Posterior vena cava (tissue), 2 donors: ENCODE measurements around the gene SPRYD4. TPM values are rescaled to one million over a fixed set of nuclear protein-coding genes. Genes with fewer than 3 reads are reported as not detected.
"Not testable (repeated sequence)": the region's sequence is repeated elsewhere in the genome, so short reads cannot be mapped to it uniquely, and the experiment has no call there.

Experiments
- DNase-seq: peaks from one replicate; pipeline ENCODE4 v3.0.0-alpha.2; 2020; ENCODE audit warnings: low spot score
- intact Hi-C, 2 donors: fragments of 100-400 bp; cut with DNase I; formaldehyde crosslinking; loops; one replicate each; pipeline versions ENCODE4 v1.14.1 to v1.14.2; 2022 to 2023
- long read RNA-seq, 2 donors: library from polyadenylated mRNA; unstranded; transcript quantifications; one replicate each; pipeline ENCODE4 v2.0.0, GENCODE V29; 2020 to 2021
- total RNA-seq, 2 donors: library from RNA; stranded (reverse); fragmentation: NEBNext Ultra II Directional; extraction: Animal tissue kit (Norgen Biotek cat#: 25700); gene quantifications; one replicate each; pipeline ENCODE4 v1.2.1, GENCODE V29; 2021
- donor health status: DM: yes; HTN: yes; CAD: no.
- donor health status: DM: yes; HTN: yes; CAD: no.

The SPRYD4 gene
- 1 to 10 TPM; 1.7 to 2.3 TPM for total RNA-seq
- long read RNA-seq, donor 1, full-length matches to known transcripts = 2 of 2 reads
- long read RNA-seq, donor 1, partial matches to known transcripts = 0 of 2 reads
- long read RNA-seq, donor 1, other reads (novel, unspliced or antisense) = 0 of 2 reads
- long read RNA-seq, donor 2, full-length matches to known transcripts = 14 of 15 reads
- long read RNA-seq, donor 2, partial matches to known transcripts = 0 of 15 reads
- long read RNA-seq, donor 2, other reads (novel, unspliced or antisense) = 1 of 15 reads

DNA sequence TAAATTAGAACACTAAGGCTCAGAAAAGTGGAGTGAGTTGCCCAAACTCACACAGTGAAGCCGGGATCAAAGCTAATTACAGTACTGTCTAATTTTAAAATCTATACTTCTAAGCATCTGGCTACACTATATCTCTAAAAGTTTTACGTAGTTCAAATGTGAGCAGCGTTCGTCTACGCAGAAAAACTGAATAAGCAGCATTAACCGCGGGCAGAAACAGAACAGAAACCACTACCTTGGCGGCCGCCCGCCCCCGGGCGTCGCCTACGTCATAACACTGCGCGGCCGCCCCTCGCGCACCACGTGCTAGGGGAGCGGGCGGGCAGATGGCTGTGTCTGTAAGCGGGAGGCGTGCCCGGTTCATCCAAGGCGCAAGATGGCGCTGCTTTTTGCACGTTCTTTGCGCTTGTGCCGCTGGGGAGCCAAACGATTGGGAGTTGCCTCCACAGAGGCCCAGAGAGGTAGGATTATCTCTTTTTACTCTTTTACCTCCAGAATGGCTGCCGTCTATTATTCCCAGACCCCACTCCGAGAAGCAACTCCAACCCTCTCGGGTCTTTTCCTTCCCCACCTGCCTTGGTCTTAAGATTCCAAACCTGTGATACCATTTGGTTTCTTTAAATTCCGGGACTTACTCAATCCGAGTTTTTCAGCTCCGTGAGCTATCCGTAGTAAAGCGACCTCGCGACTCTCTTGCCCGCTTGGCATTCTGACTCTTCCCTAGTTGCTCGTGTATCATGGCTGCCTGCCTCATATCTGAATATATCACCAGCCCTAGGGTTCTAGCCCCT lies at the start of gene SPRYD4:
SPRYD4 (plus strand) TSS at position 363 of the 791 bp plus-strand sequence; CDS start at position 377, 14 bp downstream.
- DNase-seq = peak; percentile 98
- intact Hi-C loops = loop anchor here in 1 of 2 donors (10.0 kb wide), 1 partner anchor 94 kb away; no protein-coding TSS in a partner anchor

DNA sequence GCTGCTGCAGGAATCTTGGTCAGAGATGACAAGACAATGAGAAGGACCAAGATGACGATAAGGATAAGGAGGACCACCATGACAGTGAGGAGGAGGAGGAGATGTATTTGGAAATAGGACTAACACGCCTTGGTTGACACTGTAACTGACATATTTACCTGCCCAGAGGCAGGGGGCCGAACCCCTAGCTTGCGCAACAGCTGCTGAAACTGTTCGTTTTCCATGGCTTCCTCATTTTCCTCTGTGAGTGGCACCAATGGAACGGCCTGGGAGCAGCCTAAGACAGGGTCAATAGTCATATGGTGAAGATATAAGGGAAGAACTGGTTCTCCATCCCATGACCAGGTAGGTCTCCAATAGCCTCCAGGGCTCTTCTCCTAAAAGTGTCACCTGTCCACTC lies 48.0 kb upstream of the SPRYD4 start:
- DNase-seq = no peak
- intact Hi-C loops = no loop called here

DNA sequence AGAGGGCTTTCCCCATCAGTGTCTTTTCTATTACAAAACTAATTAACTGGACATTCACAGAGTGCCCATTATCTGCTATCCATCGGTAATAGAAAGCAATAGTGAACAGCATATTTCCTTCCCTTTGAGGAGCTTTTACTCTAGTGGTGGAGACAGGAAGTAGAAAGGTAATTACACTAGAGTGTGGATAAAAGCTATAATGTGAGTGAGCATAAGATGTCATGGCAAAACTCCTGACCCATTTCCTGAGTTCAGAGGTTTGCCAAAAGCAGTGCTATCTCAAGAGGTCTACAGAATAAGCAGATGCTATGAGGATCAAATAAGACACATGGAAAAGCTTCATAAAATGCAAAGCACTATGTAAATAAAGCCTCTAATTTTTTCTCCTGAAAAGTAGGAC lies 43.2 kb upstream of the SPRYD4 start:
- intact Hi-C loops = no loop called here

DNA sequence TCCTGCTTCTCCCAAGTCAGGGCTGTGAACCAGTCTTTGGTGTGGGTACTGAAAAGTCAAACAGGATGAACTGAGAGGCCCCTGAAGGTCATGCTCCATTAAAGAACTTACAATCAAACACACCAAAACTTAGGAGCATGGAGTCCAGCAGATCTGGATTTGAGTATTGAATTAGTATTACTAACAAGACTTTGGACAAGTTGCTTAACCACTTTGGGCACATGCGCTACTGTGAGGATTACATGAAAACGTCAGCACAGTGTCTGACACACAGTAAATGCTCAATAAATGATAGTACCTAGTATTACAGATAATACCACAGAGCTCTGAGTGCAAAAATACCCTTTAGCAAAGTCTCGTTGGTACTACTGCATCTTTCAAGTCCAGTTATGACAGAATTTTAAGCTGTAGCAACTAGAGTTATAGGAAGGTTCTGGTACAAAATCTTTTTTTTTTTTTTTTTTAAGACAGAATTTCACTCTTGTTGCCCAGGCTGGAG lies 42.4 kb upstream of the SPRYD4 start:
- intact Hi-C loops = no loop called here
- no peak for DNase-seq

More for the DNA sequence above, 43.2 kb upstream of the SPRYD4 start:
- DNase-seq = no peak

DNA sequence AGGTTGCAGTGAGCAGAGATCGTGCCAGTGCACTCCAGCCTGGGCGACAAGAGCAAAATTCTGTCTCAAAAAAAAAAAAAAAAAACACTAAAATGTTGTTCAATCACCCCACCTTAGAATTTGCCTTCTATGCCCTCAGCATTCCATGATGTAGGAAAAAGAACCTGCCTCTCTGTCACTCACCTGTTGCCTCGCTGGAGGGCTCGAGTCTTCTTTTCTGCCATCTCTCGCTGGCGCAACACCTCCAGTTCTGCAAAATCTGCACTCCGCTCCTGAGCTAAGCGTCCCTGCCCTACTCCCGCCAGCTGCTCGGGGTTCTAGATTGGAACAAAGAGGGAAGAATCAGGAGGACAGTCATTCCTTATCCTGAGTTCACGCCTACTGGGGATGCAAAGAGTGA lies 37.1 kb upstream of the SPRYD4 start:
- DNase-seq = no peak
- intact Hi-C loops = no loop called here

DNA sequence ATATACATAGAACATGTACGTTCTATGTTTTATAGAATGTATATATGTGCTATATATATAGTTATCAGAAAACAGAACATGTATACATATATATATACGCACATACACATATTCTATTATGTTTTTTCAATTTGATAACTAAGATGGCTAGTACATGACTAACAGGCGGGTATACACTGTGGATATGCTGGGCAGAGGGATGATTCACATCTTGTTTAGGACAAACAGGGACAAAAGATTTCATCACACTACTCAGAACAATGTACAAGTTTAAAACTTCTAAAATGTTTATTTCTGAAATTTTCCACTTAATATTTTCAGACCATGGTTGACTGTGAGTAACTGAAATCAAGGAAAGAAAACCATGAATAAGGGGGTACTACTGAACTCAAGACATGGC lies 36.5 kb upstream of the SPRYD4 start:
- no peak for DNase-seq
- intact Hi-C loops = no loop called here

DNA sequence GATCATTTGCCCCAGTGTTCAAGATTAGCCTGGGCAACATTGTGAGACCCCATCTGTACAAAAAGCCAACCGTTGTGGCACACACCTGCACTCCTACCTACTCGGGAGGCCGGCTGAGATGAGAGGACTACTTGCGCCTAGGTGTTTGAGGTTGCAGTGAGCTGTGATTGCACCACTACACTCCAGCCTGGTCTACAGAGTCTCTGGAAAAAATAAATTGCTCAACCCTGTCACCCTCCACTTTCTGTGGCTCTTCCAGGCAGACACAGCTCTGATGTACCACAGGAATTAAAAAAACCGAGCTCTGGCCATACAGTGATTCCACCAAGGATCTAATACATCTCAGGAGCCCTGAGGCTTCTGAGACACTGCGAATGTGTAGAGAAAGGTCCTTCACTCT lies 33.5 kb upstream of the SPRYD4 start:
- intact Hi-C loops = no loop called here
- no peak for DNase-seq

DNA sequence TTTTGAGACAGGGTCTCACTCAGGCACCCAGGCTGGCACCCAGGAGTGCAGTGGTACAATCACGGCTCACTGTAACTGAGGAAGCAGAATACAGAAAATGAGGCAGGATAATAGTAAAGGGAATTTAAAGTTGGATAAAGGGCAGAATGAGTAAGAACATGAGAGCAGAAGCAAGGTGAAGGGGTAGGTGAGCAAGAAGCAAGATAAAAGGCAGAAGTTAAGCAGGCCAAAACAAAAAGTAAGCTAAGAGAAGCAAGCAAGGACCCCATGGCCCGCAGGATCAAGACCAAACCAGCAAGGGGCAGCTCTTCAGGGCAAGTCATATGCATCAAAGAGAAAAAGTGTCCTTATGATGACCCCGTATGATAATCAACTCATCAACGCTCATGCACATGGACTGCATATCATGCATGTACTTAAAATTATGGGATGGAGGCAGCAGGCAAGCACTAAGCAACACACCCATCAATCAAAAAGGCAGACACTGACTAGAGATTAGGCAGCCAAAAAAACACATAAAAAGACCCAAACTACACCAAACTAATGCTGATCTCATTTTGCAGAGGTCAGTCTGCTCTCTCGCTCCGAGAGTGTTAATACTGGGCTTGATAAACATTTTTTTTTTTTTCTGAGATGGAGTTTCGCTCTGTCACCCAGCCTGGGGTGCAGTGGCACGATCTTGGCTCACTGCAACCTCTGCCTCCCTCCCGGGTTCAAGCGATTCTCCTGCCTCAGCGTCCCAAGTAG lies 30.8 kb upstream of the SPRYD4 start:
- DNase-seq = no peak
- intact Hi-C loops = no loop called here

DNA sequence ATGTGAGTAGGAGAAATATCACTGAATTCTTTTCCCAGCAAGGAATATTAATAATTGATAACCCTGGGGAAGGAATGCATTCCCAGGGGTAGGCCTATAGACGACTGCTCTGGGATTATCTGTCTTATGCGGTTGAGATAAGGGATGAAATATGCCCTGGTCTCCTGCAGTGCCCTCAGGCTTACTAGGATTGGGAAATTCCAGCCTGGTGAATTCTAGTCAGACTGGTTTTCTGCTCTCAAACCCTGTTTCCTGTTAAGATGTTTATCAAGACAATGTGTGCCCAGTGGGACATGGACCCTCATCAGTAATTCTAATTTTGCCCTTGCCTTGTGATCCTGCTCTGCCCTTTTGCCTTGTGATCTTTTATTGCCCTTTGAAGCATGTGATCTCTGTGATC lies 25.2 kb upstream of the SPRYD4 start:
- DNase-seq, intact Hi-C loops: not testable (repeated sequence)

DNA sequence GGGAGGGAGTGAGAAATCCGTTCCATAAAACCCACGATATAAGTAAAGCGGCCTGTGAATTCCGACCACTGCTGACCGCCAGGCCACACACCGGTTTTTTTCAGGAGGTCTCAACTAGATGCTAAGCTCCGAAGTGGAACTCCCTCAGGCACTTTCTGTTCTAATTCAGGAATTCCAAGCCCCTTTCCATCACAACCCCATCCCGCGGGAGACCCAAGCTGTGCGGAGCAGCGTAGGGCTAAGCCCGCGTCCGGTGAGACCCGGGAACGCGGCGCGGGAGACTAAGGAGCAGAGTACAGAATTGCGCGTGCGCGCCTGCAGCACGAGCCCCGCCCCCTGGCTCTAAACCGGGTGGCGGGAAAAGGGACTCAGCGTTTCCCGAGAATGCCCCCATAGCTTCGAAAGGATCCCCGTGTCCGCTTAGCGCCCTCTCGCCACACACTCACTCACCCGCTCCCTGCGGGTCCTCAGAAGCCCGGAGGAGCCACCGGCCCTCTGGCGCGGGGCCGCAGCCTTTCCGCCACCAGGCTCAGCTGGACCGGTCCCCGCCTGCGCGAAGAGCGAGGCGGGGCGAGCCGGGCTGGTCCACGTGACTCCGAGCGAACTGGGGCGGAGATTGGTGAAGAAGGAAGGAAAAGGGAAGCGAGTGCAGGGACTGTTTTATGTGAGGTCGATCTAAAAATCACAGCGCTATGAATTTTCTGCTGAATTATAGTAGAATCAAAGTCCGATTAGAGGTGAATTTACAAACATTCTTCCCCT lies 19.3 kb upstream of the SPRYD4 start, which contains the start of gene TIMELESS:
TIMELESS (minus strand) TSS at position 567 of the 762 bp plus-strand sequence. CDS start 15,256 bp downstream, outside the sequence.
- intact Hi-C loops = no loop called here
- peak; percentile 96 for DNase-seq

DNA sequence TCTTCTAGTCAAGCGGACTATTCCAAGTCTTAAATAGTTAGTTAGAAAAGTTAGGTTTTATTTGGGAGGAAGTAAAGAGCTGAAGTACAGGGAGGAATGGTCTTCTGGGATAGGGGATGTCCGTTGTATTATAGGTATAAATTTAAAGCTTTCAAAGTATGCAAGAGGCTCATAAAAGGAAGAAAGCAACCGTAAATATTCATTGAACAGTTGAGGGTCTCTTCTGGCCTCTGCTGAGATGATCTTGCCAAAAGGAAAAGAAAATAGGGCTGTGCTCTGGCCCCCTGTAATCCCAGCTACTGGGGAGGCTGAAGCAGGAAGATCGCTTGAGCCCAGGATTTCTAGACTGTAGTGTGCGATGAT lies 18.8 kb upstream of the SPRYD4 start:
- DNase-seq = no peak
- intact Hi-C loops = no loop called here

DNA sequence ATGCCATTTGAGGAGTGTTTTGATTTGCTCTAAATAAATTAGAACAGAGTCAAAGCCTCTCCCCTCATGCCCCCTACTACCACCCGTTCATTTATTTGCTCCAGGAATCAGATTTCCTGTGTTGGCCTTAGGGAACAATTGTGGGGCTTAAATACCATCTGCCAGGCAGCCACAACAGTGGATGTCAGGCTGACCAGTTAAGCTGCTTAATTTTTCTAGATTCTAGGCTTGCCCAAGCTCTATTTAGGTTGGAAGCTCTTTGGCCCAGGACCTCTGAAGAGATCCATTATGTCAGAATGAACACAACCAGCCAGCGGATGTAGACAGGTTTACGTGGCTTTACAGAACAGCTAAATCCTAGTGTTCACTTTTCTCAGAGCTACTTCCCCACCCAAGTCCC lies 18.1 kb upstream of the SPRYD4 start:
- intact Hi-C loops = loop anchor here in 1 of 2 donors (10.0 kb wide), 1 partner anchor 95 kb away; no protein-coding TSS in a partner anchor
- DNase-seq = no peak

DNA sequence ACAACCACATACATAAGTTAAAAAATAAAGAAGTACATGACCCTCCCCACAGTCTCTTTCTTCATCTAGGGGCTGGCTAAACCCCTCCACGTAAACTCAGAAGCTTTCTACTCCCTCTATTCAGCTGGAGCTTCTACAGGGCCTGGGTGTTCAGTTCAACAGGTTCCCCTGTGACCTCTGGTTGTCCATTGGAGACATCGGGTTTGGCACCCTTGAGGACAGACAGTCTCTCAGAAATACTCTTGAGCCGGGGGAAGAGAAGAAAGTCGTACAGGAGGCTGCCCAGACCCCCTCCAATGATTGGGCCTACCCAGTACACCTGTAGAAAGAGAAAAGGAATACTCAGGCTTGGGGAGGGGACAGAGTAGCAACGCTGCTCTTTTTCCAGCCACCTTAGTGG lies 17.2 kb upstream of the SPRYD4 start:
- DNase-seq = no peak
- intact Hi-C loops = loop anchor here in 1 of 2 donors (10.0 kb wide), 1 partner anchor 96 kb away; no protein-coding TSS in a partner anchor

DNA sequence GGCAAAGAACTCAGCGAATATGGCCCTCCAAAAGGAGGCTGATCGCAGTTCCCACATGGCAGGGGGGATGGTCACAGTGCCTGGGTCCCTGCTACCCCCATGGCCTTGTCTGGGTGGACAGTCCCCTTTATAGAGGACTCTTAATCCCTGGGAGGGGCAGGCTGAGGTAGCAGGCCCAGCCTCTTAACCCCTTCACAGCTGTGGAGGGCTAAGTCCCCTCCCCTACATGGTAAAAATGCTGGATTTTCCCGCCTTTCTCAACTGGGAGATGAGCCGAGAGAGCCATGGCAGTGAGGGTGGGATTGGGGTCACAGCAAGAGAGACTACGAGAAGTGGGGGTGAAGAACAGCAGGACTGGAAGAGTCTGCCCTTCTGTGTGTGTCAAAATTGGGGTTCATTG lies 13.8 kb upstream of the SPRYD4 start, which contains the start of gene MIP:
MIP (minus strand) TSS at position 101 of the 400 bp plus-strand sequence; CDS start at position 57, 44 bp downstream.
- intact Hi-C loops = loop anchor here in 1 of 2 donors (10.0 kb wide), 1 partner anchor 100 kb away; no protein-coding TSS in a partner anchor
- DNase-seq = no peak

DNA sequence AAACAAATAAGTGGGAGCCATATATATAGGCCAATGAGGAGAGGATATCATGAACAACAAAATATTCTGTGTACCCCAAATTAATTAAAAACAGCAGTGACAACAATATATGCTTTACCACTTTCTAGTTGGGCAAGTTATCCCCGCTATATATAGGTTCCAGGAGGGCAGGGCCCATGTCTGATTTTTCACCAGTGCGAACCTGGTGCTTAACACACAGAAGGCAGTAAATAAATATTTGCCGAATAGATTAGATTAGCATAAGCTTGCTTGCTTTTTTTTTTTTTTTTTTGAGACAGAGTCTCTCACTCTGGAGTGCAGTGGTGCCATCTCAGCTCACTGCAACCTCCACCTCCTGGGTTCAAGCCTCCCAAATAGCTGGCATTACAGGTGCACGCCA lies 10.6 kb upstream of the SPRYD4 start:
- intact Hi-C loops = loop anchor here in 1 of 2 donors (10.0 kb wide), 1 partner anchor 103 kb away; no protein-coding TSS in a partner anchor

DNA sequence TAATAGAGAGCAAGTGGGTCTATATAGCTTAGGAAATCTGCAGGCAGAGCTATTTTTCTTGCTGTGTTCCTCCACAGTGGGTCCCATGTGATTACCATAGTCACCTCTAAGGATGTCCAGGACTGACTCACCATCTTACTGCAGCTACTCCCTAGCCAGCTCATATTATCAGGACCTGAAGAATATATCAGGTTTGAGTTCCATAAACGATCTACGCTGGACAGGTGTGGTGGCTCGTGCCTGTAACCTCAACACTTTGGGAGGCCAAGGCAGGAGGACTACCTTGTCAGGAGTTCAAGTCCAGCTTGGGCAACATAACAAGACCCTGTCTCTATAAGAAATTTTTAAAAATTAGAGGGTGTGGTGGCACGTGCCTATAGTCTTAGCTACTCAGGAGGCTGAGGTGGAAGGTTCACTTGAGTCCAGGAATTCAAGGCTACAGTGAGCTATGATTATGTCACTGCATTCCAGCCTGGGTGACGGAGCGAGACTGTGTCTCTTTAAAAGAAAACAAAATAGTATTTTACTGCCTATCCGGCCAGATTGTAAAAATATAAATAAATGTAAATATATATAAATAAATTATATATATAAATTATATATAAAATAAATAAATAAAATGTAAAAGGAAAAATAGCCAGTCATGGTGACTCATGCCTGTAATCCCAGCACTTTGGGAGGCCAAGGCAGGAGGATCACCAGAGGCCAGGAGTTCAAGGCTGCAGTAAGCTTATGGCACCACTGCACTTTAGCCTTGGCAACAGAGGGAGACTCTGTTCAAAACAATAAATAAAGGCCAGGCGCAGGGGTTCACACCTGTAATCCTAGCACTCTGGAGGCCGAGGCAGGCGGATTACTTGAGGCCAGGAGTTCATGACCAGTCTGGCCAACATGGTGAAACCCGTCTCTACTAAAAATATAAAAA lies 6.9 kb upstream of the SPRYD4 start:
- DNase-seq = no peak
- intact Hi-C loops = loop anchor here in 1 of 2 donors (10.0 kb wide), 1 partner anchor 87 kb away; no protein-coding TSS in a partner anchor

More for the DNA sequence above, 10.6 kb upstream of the SPRYD4 start:
- no peak for DNase-seq

DNA sequence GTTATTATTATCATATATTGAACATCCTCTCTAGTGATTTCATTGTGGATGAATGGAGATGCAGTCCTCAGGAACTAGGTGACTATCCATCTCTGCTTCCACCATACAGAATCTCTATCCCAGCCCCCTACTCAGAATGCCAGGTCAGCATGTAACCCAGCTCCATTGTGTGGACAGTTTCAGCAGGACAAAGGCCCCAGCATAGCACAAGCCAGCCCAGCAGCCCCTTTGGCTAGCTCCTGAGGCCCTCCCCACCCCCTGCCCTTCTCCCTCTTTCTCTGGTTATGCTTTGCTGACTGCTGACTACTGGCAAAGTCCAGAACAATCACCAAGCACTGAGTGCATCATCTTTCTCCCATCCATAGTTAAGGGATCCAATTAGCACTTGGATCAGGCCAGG lies 5.8 kb upstream of the SPRYD4 start:
- DNase-seq = no peak
- intact Hi-C loops = loop anchor here in 1 of 2 donors (10.0 kb wide), 1 partner anchor 88 kb away; no protein-coding TSS in a partner anchor
